KOPT-K1 (cell line): ENCODE data around the gene GYG2.
"Not testable (repeated sequence)": the region's sequence is repeated elsewhere in the genome, so short reads cannot be mapped to it uniquely, and the experiment has no call there.

ENCODE experiments used
- H3K27ac ChIP-seq: fragments of 200-600 bp; sonication (generic); 2 replicates; pipeline ENCODE4 v1.5.1; 2016; ENCODE audit warnings: antibody characterized with exemption, mild to moderate bottlenecking, low read depth, low read length; ENCODE audit not compliant: poor library complexity, severe bottlenecking
- H3K36me3 ChIP-seq: fragments of 200-600 bp; sonication (generic); 2 replicates; pipeline ENCODE4 v1.5.1; 2017; ENCODE audit warnings: antibody characterized with exemption, mild to moderate bottlenecking, low read length, moderate library complexity; ENCODE audit not compliant: insufficient read depth
- H3K9me3 ChIP-seq: fragments of 200-600 bp; sonication (generic); 2 replicates; pipeline ENCODE4 v1.5.1; 2017; ENCODE audit warnings: antibody characterized with exemption, low read length, mild to moderate bottlenecking; ENCODE audit not compliant: insufficient read depth, poor library complexity, severe bottlenecking

Gene GYG2

GRCh38 chrX:2872671-2873277 is 44.0 kb downstream of the GYG2 start:
- Histone ChIP-seq H3K9me3 (no peaks in the 10 kb centered on the region), H3K36me3 (no peaks in the 10 kb centered on the region), H3K27ac (no peak overlapping the region)

- Histone ChIP-seq H3K36me3 (no peaks in the 10 kb centered on the region), H3K27ac (no peak overlapping the region), H3K9me3 (no peaks in the 10 kb centered on the region)
Observed at GRCh38 chrX:2874222-2875135, 45.7 kb downstream of the GYG2 start.

GRCh38 chrX:2875136-2875481 is 46.4 kb downstream of the GYG2 start:
- H3K27ac ChIP-seq = no peak overlapping the region
- H3K36me3 ChIP-seq = no peaks in the 10 kb centered on the region
- no peaks in the 10 kb centered on the region for H3K9me3 ChIP-seq

- no peaks in the 10 kb centered on the region for H3K36me3 ChIP-seq
- H3K27ac ChIP-seq = no peak overlapping the region
- no peaks in the 10 kb centered on the region for H3K9me3 ChIP-seq
Observed at GRCh38 chrX:2875798-2876399, 47.2 kb downstream of the GYG2 start.

- H3K27ac ChIP-seq = no peak overlapping the region
- no peaks in the 10 kb centered on the region for H3K36me3 ChIP-seq
Observed at GRCh38 chrX:2878563-2878962, 49.8 kb downstream of the GYG2 start.

GRCh38 chrX:2879670-2880069 is 50.9 kb downstream of the GYG2 start:
- H3K9me3 ChIP-seq = no peaks in the 10 kb centered on the region
- no peak overlapping the region for H3K27ac ChIP-seq
- H3K36me3 ChIP-seq = no peaks in the 10 kb centered on the region

More at GRCh38 chrX:2878563-2878962, 49.8 kb downstream of the GYG2 start:
- no peaks in the 10 kb centered on the region for H3K9me3 ChIP-seq

GRCh38 chrX:2883770-2884169 is 55.0 kb downstream of the GYG2 start:
- Histone ChIP-seq H3K36me3 (no peaks in the 10 kb centered on the region), H3K9me3 (no peaks in the 10 kb centered on the region), H3K27ac (no peak overlapping the region)

- H3K9me3 ChIP-seq = no peaks in the 10 kb centered on the region
- H3K27ac ChIP-seq = no peak overlapping the region
- H3K36me3 ChIP-seq = no peaks in the 10 kb centered on the region
Observed at GRCh38 chrX:2888309-2888708, 59.6 kb downstream of the GYG2 start.

- Histone ChIP-seq H3K27ac (no peak overlapping the region), H3K36me3 (no peaks in the 10 kb centered on the region), H3K9me3 (no peaks in the 10 kb centered on the region)
Observed at GRCh38 chrX:2889045-2889605, 60.4 kb downstream of the GYG2 start.

GRCh38 chrX:2889706-2890490 is 61.2 kb downstream of the GYG2 start:
- H3K27ac ChIP-seq, H3K9me3 ChIP-seq, H3K36me3 ChIP-seq: not testable (repeated sequence)

GRCh38 chrX:2890536-2891460 is 62.1 kb downstream of the GYG2 start:
- not testable (repeated sequence) for H3K27ac ChIP-seq, H3K36me3 ChIP-seq, H3K9me3 ChIP-seq

GRCh38 chrX:2892816-2893215 is 64.1 kb downstream of the GYG2 start:
- no peak overlapping the region for H3K27ac ChIP-seq
- H3K36me3 ChIP-seq = no peaks in the 10 kb centered on the region
- no peaks in the 10 kb centered on the region for H3K9me3 ChIP-seq

GRCh38 chrX:2894885-2895292 is 66.2 kb downstream of the GYG2 start:
- no peaks in the 10 kb centered on the region for H3K9me3 ChIP-seq
- no peak overlapping the region for H3K27ac ChIP-seq
- H3K36me3 ChIP-seq = no peaks in the 10 kb centered on the region

GRCh38 chrX:2897311-2897689 is 68.6 kb downstream of the GYG2 start:
- H3K27ac ChIP-seq = no peak overlapping the region

More at GRCh38 chrX:2897311-2897689, 68.6 kb downstream of the GYG2 start:
- H3K36me3 ChIP-seq = no peaks in the 10 kb centered on the region
- no peaks in the 10 kb centered on the region for H3K9me3 ChIP-seq
